SU-DHL-6 (cell line): ENCODE results near the gene DLG2.

Experiments
- H2AFZ ChIP-seq: fragments of 200-600 bp; sonication (generic); 2 replicates; pipeline ENCODE4 v1.6.1; 2014; ENCODE audit warnings: low read depth, mild to moderate bottlenecking, moderate library complexity, mixed read lengths, antibody characterized with exemption, low read length; ENCODE audit not compliant: severe bottlenecking
- H3F3A ChIP-seq: fragments of 200-600 bp; shearing (Covaris generic); 2 replicates; pipeline ENCODE4 v1.6.0; 2016; ENCODE audit warnings: antibody characterized with exemption, mild to moderate bottlenecking; ENCODE audit not compliant: insufficient read depth
- H3K27ac ChIP-seq: fragments of 200-600 bp; sonication (generic); 2 replicates; pipeline ENCODE4 v1.5.1; 2016; ENCODE audit warnings: low read depth, mild to moderate bottlenecking, low read length, moderate library complexity, mixed read lengths
- H3K27me3 ChIP-seq: fragments of 200-600 bp; sonication (generic), shearing (Covaris generic); 2 replicates; pipeline ENCODE4 v1.6.0; 2014; ENCODE audit warnings: mild to moderate bottlenecking, low read length
- H3K36me3 ChIP-seq: fragments of 200-600 bp; sonication (generic); 2 replicates; pipeline ENCODE4 v1.6.1; 2014; ENCODE audit warnings: mild to moderate bottlenecking, low read length, mixed read lengths
- H3K4me2 ChIP-seq: fragments of 300-600, 200-600 bp; shearing (Covaris generic), sonication (generic); 2 replicates; pipeline ENCODE4 v1.6.0; 2014; ENCODE audit warnings: low read length, low read depth, mild to moderate bottlenecking; ENCODE audit not compliant: poor library complexity, severe bottlenecking
- H3K4me3 ChIP-seq: fragments of 200-600 bp; sonication (generic); 2 replicates; pipeline ENCODE4 v1.5.1; 2014; ENCODE audit warnings: antibody characterized with exemption, low read length, mild to moderate bottlenecking, mixed read lengths; ENCODE audit not compliant: insufficient read depth, poor library complexity, severe bottlenecking
- H3K79me2 ChIP-seq: fragments of 200-600 bp; sonication (generic); 2 replicates; pipeline ENCODE4 v1.6.1; 2014; ENCODE audit warnings: mild to moderate bottlenecking, low read length, moderate library complexity; ENCODE audit not compliant: insufficient read depth
- H3K9ac ChIP-seq: fragments of 200-600 bp; sonication (generic); 2 replicates; pipeline ENCODE4 v1.7.0; 2014; ENCODE audit warnings: mild to moderate bottlenecking, low read length
- H3K9me2 ChIP-seq: fragments of 200-600 bp; sonication (generic); replicated peaks from 2 replicates; pipeline ENCODE4 v1.6.1; 2014; ENCODE audit warnings: low read length; ENCODE audit not compliant: insufficient read depth
- H3K9me3 ChIP-seq: fragments of 200-600 bp; sonication (generic); 2 replicates; pipeline ENCODE4 v1.6.1; 2014; ENCODE audit warnings: low read length, mixed read lengths; ENCODE audit not compliant: insufficient read depth
- H4K20me1 ChIP-seq: fragments of 200-600 bp; sonication (generic); 2 replicates; pipeline ENCODE4 v1.6.1; 2014; ENCODE audit warnings: low read depth, mild to moderate bottlenecking, antibody characterized with exemption, low read length, moderate library complexity, mixed read lengths
- CTCF ChIP-seq: fragments of 200-600 bp; sonication (generic); IDR thresholded peaks from one replicate; pipeline ENCODE4 v1.5.1; 2017; ENCODE audit warnings: antibody characterized with exemption, mild to moderate bottlenecking, low read length, moderate library complexity; ENCODE audit not compliant: insufficient read depth, poor library complexity, severe bottlenecking
- EZH2phosphoT487 ChIP-seq: fragments of 200-600 bp; sonication (generic), shearing (Covaris generic); conservative IDR thresholded peaks from 2 replicates; pipeline ENCODE4 v1.6.1; 2018; ENCODE audit warnings: mild to moderate bottlenecking, antibody characterized with exemption, low read length, moderate library complexity, mixed read lengths

The DLG2 gene

DNA sequence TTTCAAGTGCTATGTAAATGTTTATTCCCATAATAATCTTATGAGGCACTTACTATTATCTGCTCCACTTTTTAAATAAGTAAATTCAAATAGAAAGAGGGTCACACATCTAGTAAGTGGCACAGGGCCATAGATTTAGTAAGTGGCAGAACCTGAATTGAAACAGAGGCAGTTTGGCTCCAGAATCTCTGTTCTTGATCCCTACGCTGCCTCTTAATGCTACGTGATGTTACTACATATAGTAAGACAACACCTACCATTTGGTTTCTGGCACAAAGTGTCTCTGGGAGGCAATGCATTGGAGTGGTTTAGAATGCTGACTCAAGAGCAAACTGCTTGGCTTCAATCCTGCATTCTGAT lies 1018.3 kb downstream of the DLG2 start:
- H3K9ac ChIP-seq = no peak overlapping the region
- no peak overlapping the region for H2AFZ ChIP-seq
- no peaks in the 10 kb centered on the region for H3K79me2 ChIP-seq
- no peaks in the 10 kb centered on the region for H3K9me3 ChIP-seq
- no peaks in the 10 kb centered on the region for H3K9me2 ChIP-seq
- no peaks in the 10 kb centered on the region for H4K20me1 ChIP-seq
- H3K4me3 ChIP-seq = no peak overlapping the region
- no peak overlapping the region for H3K4me2 ChIP-seq
- H3F3A ChIP-seq = no peaks in the 10 kb centered on the region
- no peaks in the 10 kb centered on the region for H3K27me3 ChIP-seq
- H3K27ac ChIP-seq = no peak overlapping the region
- H3K36me3 ChIP-seq = no peaks in the 10 kb centered on the region
- TF ChIP-seq CTCF (no peak), EZH2phosphoT487 (no peak)

- no peaks in the 10 kb centered on the region for H4K20me1 ChIP-seq
- no peaks in the 10 kb centered on the region for H3K27me3 ChIP-seq
- H3K79me2 ChIP-seq = no peaks in the 10 kb centered on the region
- no peak for TF ChIP-seq CTCF
- TF ChIP-seq EZH2phosphoT487 = no peak
- no peaks in the 10 kb centered on the region for H3K9me2 ChIP-seq
- no peak overlapping the region for H2AFZ ChIP-seq
- no peak overlapping the region for H3K9ac ChIP-seq
- H3K4me3 ChIP-seq = no peak overlapping the region
- H3K36me3 ChIP-seq = no peaks in the 10 kb centered on the region
- no peaks in the 10 kb centered on the region for H3F3A ChIP-seq
- no peak overlapping the region for H3K4me2 ChIP-seq
- H3K9me3 ChIP-seq = no peaks in the 10 kb centered on the region
- H3K27ac ChIP-seq = no peak overlapping the region
Observed at GRCh38 chr11:84607975-84608836, 1018.9 kb downstream of the DLG2 start.

DNA sequence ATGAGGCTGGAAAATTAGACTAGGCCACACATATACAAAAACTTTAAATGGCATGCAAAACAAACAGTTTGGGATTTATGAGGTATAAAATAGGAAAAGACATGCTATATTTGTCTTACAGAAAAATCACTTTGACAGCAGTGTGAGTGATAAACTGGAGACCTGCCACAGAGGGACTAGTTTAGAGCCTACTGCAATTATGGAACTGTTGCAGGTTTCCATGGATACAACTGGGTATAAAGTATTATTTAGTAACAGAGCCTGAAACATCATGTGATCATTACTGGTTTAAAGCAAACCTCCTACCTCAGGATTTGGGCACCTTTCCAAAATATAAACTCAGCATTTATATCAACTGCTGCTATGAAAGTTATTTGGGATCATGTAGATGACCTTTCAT lies 1032.5 kb downstream of the DLG2 start:
- no peak overlapping the region for H3K9ac ChIP-seq
- no peak overlapping the region for H3K4me2 ChIP-seq
- H3K27ac ChIP-seq = no peak overlapping the region
- TF ChIP-seq CTCF = no peak
- no peak for TF ChIP-seq EZH2phosphoT487
- H2AFZ ChIP-seq = no peak overlapping the region
- H3K9me3 ChIP-seq = no peaks in the 10 kb centered on the region
- H3F3A ChIP-seq = no peaks in the 10 kb centered on the region
- no peaks in the 10 kb centered on the region for H3K79me2 ChIP-seq
- H3K9me2 ChIP-seq = no peaks in the 10 kb centered on the region
- H4K20me1 ChIP-seq = no peaks in the 10 kb centered on the region
- no peaks in the 10 kb centered on the region for H3K27me3 ChIP-seq
- H3K36me3 ChIP-seq = no peaks in the 10 kb centered on the region
- no peak overlapping the region for H3K4me3 ChIP-seq
